ENCODE data around the gene SLC25A33.

The SLC25A33 gene

DNA sequence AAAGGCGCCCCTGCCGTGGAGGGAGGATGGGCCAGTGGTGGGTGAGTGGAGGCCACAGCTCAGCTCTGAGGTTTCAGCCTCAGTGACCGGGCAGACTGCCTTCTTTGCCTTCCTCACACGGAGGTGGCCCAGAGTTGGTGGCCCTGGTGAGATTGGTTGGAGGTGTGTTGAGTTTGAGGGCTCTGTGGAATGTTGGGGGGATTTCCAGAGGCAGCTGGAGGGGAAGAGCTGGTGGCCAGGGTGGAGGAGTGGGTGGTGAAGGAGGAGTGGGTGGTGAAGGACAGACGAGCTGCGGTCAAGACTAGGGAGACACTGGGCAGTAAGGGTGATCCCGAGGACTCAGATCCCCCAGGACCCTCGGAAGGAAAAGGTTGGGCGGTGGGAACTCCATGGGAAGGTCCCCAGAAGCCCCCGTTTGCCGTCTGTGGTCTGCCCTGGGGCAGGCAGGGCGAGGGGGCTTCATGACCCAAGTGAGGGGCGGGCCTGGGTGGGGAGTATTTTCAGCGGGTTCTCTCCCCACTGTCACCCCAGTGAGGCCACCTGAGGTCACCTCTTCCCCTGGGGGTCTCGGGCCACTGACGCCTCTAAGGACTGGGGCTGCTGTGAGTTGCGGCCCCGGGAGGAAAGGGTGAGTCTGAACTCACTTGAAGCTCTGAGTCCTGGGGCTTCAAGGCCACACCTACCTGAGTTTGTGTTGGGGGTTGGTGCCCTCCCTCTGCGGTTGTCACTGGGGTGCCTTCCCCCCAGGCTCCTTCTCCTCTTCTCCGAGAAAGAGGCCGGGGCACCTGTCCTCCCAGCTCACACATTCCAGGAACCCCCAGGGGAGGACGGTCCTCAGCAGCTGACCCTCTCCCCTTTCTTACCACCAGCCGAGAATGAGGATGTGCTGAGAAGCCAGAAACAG lies 89.5 kb downstream of the SLC25A33 start:
- FAIRE-seq, result no peak

DNA sequence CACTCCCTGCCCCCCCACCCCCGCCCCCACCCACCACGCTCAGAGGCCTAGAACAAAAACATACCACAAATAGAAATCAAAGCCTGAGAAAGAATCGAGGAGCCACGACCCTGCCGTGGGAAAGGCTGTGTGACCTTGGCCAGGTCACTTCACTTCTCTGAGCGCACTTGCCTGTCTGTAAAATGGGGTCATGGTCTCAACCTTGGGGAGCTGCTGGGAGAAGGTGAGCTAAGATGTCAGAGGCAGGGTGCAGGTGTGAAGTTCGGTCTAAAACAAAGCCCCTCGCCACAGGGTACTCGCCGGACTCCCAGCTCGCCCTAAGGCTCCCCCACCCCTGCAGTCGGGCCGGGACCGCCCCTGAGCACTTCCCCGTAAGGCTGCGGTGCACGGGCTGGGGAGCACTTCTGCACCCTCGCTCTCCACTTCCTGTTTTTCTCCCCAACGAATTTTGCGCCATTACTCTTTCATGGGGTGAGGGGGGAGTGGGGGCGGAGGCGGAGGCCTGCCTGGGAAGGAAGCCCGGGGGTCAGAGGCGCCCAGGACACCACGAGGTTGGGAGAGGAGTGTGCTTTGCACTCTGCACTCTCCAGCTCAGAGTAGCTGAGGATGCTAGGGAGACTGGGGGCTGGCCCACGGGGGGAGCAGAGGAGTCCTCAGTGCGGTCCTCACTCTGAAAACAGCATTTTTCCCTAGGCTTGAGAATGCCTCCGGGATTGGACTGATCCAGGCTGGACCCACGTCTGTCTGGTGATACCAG lies 90.4 kb downstream of the SLC25A33 start:
- FAIRE-seq, result no peak

DNA sequence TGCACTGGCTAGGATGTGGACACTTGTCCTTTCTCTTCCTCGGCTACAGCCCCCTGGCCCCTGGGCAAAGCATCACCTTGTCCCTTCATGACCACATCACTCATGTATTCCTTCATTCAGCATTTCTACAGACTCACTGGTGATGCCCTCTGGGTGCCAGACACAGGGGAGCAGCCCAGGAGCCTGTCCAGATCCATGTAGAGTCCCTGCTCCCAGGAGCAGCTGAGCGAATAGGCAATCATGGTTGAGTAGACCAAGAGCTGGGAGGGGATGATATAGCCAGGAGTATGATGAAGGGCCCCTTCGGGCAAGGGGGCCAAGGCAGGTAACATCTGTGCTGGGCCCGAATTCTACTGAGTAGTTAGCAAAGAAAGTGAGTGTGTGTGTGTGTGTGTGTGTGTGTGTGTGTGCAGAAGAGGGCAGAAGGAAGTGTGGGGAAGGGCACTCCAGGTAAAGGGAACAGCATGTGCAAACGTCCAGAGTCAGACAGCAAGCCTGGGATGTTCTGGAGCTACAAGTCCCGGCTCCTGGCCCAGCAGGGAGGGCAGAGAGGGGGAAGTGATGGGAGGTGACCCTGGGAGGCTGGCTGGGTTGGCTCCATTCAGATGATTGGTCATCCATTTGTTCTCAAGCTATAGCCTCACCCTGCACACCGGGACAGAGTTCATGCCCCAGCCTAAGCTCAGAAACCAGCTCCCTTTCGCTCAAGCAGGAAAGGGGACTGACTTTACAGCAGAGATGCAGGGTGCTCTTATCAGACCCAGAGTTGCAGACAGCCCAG lies 91.3 kb downstream of the SLC25A33 start:
- no peak for FAIRE-seq

DNA sequence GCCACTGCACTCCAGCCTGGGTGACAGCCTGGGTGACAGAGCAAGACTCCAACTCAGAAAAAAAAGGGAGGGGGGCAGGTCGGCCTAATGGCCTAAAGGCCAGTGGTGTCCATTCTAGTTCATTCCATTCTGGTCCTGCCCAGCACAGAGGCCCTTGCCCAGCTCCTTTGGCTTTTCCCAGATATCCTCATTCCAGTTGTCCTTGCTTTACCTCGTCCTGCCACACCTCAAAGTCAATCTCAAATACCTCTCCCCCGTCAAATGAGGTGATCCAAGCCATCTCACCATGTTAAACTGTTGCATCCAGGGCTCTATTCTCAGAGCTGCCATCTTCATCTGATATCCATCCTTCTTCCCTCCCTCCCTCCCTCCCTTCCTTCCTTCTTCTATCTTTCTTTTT lies 92.3 kb downstream of the SLC25A33 start:
- no peak for FAIRE-seq

DNA sequence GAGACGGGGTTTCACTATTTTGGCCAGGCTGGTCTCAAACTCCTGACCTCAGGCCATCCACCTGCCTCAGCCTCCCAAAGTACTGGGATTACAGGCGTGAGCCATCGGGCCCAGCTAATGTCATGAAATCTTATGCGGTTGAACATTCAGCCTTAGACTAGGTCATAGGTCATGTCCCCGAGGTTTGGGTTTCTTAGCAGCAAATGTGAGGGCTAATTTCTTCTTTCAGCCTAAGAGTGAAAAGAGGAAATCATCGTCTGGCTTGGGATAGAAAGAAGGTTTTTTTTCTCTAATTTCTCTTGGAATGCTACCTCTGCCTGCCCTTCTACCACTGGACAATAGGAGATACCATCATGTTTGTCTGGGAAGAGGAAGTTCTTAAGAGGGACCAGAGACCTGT lies 94.2 kb downstream of the SLC25A33 start:
- FAIRE-seq, result no peak

GRCh38 chr1:9634582-9634981 lies 95.3 kb downstream of the SLC25A33 start:
- no peak for FAIRE-seq
